ENCODE data around the gene DOCK10. TPM values are rescaled to one million over a fixed set of nuclear protein-coding genes. Genes with fewer than 3 reads are reported as not detected.
"Not testable (repeated sequence)": the region's sequence is repeated elsewhere in the genome, so short reads cannot be mapped to it uniquely, and the experiment has no call there.

DOCK10 gene
- total RNA-seq, 2 experiments from 2014 or later, result 40.8 to 68.2 TPM

GRCh38 chr2:224919472-224920110 lies 122.7 kb downstream of the DOCK10 start:
- ChIA-PET CTCF (ENCODE audit: unreplicated experiment) (no interaction called here), POLR2A (interaction anchor here (0.6 to 2.4 kb wide), 5 partner anchors 14 to 95 kb away, joined by 3 to 14 read pairs (median 6); no protein-coding TSS in a partner anchor)
- Histone ChIP-seq H3K4me2 (ENCODE audit: low read length) (peak overlapping the region; percentile 42), H4K20me1 (ENCODE audit: insufficient read depth, low read length) (no peaks in the 10 kb centered on the region), H3K9me3 (ENCODE audit: low read length) (no peaks in the 10 kb centered on the region), H3K9me2 (ENCODE audit: insufficient read depth, low read length) (no peaks in the 10 kb centered on the region), H3K79me2 (ENCODE audit: insufficient read depth, low read depth, low read length) (peaks cover 19% of the 10 kb centered on the region; the same call in 1 of the 2 replicates), H3K4me3 (ENCODE audit: low read depth, low read length, poor library complexity, severe bottlenecking) (no peak overlapping the region), H2AFZ (ENCODE audit: low read length) (no peak overlapping the region), H3K36me3 (ENCODE audit: insufficient read depth, low read length) (peaks cover 44% of the 10 kb centered on the region), H3K4me1 (ENCODE audit: insufficient read depth, low read length, poor library complexity, severe bottlenecking) (peaks cover 45% of the 10 kb centered on the region), H3K27ac (ENCODE audit: low read depth, low read length, poor library complexity, severe bottlenecking) (peak overlapping the region; percentile 25)
- TF ChIP-seq EZH2phosphoT487 (IDR thresholded peaks at IDR 0.05; ENCODE audit: borderline replicate concordance, low read depth, low read length) (no peak), CTCF (conservative IDR thresholded peaks at IDR 0.05; ENCODE audit: low read length) (no peak)
- intact Hi-C loops (cut with micrococcal nuclease; ENCODE audit: unreplicated experiment), result no loop called here
- no TSS peak for BruUV-seq (replicated peaks)
- DNase-seq (ENCODE audit: low spot score), result peak; percentile 43

GRCh38 chr2:224918626-224919471 lies 123.4 kb downstream of the DOCK10 start:
- Histone ChIP-seq H4K20me1 (ENCODE audit: insufficient read depth, low read length) (no peaks in the 10 kb centered on the region), H2AFZ (ENCODE audit: low read length) (no peak overlapping the region), H3K4me1 (ENCODE audit: insufficient read depth, low read length, poor library complexity, severe bottlenecking) (peaks cover 44% of the 10 kb centered on the region), H3K36me3 (ENCODE audit: insufficient read depth, low read length) (peaks cover 39% of the 10 kb centered on the region), H3K9me3 (ENCODE audit: low read length) (no peaks in the 10 kb centered on the region), H3K9me2 (ENCODE audit: insufficient read depth, low read length) (no peaks in the 10 kb centered on the region), H3K4me3 (ENCODE audit: low read depth, low read length, poor library complexity, severe bottlenecking) (no peak overlapping the region), H3K79me2 (ENCODE audit: insufficient read depth, low read depth, low read length) (peaks cover 19% of the 10 kb centered on the region; the same call in 1 of the 2 replicates), H3K4me2 (ENCODE audit: low read length) (no peak overlapping the region), H3K27ac (ENCODE audit: low read depth, low read length, poor library complexity, severe bottlenecking) (no peak overlapping the region)
- DNase-seq (ENCODE audit: low spot score), result no peak
- intact Hi-C loops (cut with micrococcal nuclease; ENCODE audit: unreplicated experiment), result no loop called here
- no peak for TF ChIP-seq CTCF (conservative IDR thresholded peaks at IDR 0.05; ENCODE audit: low read length)
- TF ChIP-seq EZH2phosphoT487 (IDR thresholded peaks at IDR 0.05; ENCODE audit: borderline replicate concordance, low read depth, low read length), result no peak
- CTCF ChIA-PET (ENCODE audit: unreplicated experiment), result no interaction called here
- POLR2A ChIA-PET, result interaction anchor here (0.6 to 2.4 kb wide), 2 partner anchors 15 to 95 kb away, joined by 3 to 6 read pairs; no protein-coding TSS in a partner anchor
- no TSS peak for BruUV-seq (replicated peaks)

GRCh38 chr2:224917246-224917645 lies 125.0 kb downstream of the DOCK10 start:
- DNase-seq (ENCODE audit: low spot score); H3K9me2 ChIP-seq (ENCODE audit: insufficient read depth, low read length); BruUV-seq (replicated peaks); H2AFZ ChIP-seq (ENCODE audit: low read length); intact Hi-C loops (cut with micrococcal nuclease; ENCODE audit: unreplicated experiment); H4K20me1 ChIP-seq (ENCODE audit: insufficient read depth, low read length); CTCF ChIA-PET (ENCODE audit: unreplicated experiment); H3K4me2 ChIP-seq (ENCODE audit: low read length); H3K27ac ChIP-seq (ENCODE audit: low read depth, low read length, poor library complexity, severe bottlenecking); H3K4me3 ChIP-seq (ENCODE audit: low read depth, low read length, poor library complexity, severe bottlenecking); H3K9me3 ChIP-seq (ENCODE audit: low read length): not testable (repeated sequence)
- Histone ChIP-seq H3K79me2 (ENCODE audit: insufficient read depth, low read depth, low read length) (peaks cover 22% of the 10 kb centered on the region; the same call in 1 of the 2 replicates), H3K4me1 (ENCODE audit: insufficient read depth, low read length, poor library complexity, severe bottlenecking) (peaks cover 31% of the 10 kb centered on the region), H3K36me3 (ENCODE audit: insufficient read depth, low read length) (peaks cover 39% of the 10 kb centered on the region)
- POLR2A ChIA-PET, result interaction anchor here (0.7 to 1.4 kb wide), 4 partner anchors 11 to 47 kb away, joined by 3 to 4 read pairs (median 4); no protein-coding TSS in a partner anchor
